Activated T-cell treated with anti-CD3 and anti-CD28 coated beads for 1 hour (primary cell): Measurements from ENCODE around the gene GSG1.
"Not testable (repeated sequence)": the region's sequence is repeated elsewhere in the genome, so short reads cannot be mapped to it uniquely, and the experiment has no call there.

Experiments used
- DNase-seq: peaks from one replicate; pipeline ENCODE4 v3.0.0-alpha.2; 2020; ENCODE audit warnings: low read depth

Gene GSG1

GRCh38 chr12:13090054-13090453 lies 13.4 kb downstream of the GSG1 start:
- no peak for DNase-seq

- no peak for DNase-seq
Observed at GRCh38 chr12:13088496-13088895, 15.0 kb downstream of the GSG1 start.

GRCh38 chr12:13087766-13088165 lies 15.7 kb downstream of the GSG1 start:
- no peak for DNase-seq

- DNase-seq = no peak
Observed at GRCh38 chr12:13085968-13086686, 17.3 kb downstream of the GSG1 start.

GRCh38 chr12:13084898-13085640 lies 18.4 kb downstream of the GSG1 start:
- no peak for DNase-seq

- not testable (repeated sequence) for DNase-seq
Observed at GRCh38 chr12:13083638-13084037, 19.8 kb downstream of the GSG1 start.

GRCh38 chr12:13082861-13083260 lies 20.6 kb downstream of the GSG1 start:
- DNase-seq = no peak

GRCh38 chr12:13080266-13080665 lies 23.2 kb downstream of the GSG1 start:
- DNase-seq = no peak

- no peak for DNase-seq
Observed at GRCh38 chr12:13079440-13079906, 24.0 kb downstream of the GSG1 start.

- DNase-seq = no peak
Observed at GRCh38 chr12:13075786-13076570, 27.5 kb downstream of the GSG1 start.

GRCh38 chr12:13075118-13075480 lies 28.4 kb downstream of the GSG1 start:
- DNase-seq = no peak

GRCh38 chr12:13074396-13075117 lies 28.9 kb downstream of the GSG1 start:
- no peak for DNase-seq

GRCh38 chr12:13073173-13073572 lies 30.3 kb downstream of the GSG1 start:
- no peak for DNase-seq

GRCh38 chr12:13071305-13072280 lies 31.9 kb downstream of the GSG1 start:
- no peak for DNase-seq

GRCh38 chr12:13069380-13069779 lies 34.1 kb downstream of the GSG1 start:
- no peak for DNase-seq

GRCh38 chr12:13067322-13067721 lies 36.1 kb downstream of the GSG1 start:
- DNase-seq = no peak

GRCh38 chr12:13066459-13066858 lies 37.0 kb downstream of the GSG1 start:
- DNase-seq = no peak

- DNase-seq = no peak
Observed at GRCh38 chr12:13066014-13066413, 37.5 kb downstream of the GSG1 start.

GRCh38 chr12:13062669-13063068 lies 40.8 kb downstream of the GSG1 start:
- DNase-seq = no peak

GRCh38 chr12:13061377-13061776 lies 42.1 kb downstream of the GSG1 start:
- no peak for DNase-seq

GRCh38 chr12:13060581-13060980 lies 42.9 kb downstream of the GSG1 start:
- no peak for DNase-seq
